HFFc6 (cell line): Measurements from ENCODE around the gene POLR3GL. TPM values are rescaled to one million over a fixed set of nuclear protein-coding genes. Genes with fewer than 3 reads are reported as not detected.

Experiments used
- DNase-seq: peaks from one replicate; pipeline ENCODE4 v3.0.0-alpha.2; 2018
- H3K27ac Mint-ChIP-seq: 2 replicates; pipeline ENCODE4 v1.8.0; 2020; ENCODE audit warnings: mild to moderate bottlenecking, mixed read lengths
- H3K27me3 Mint-ChIP-seq: 2 replicates; pipeline ENCODE4 v1.8.0; 2021; ENCODE audit warnings: mild to moderate bottlenecking, moderate library complexity, mixed read lengths; ENCODE audit not compliant: insufficient read depth
- H3K36me3 Mint-ChIP-seq: 2 replicates; pipeline ENCODE4 v1.8.0; 2021; ENCODE audit warnings: low read depth, mixed read lengths
- H3K4me1 Mint-ChIP-seq: 2 replicates; pipeline ENCODE4 v1.8.0; 2020; ENCODE audit warnings: low read depth, mixed read lengths
- H3K4me3 Mint-ChIP-seq: 2 replicates; pipeline ENCODE4 v1.8.0; 2020; ENCODE audit warnings: mild to moderate bottlenecking, moderate library complexity, mixed read lengths
- H3K9me3 Mint-ChIP-seq: 2 replicates; pipeline ENCODE4 v1.8.0; 2020; ENCODE audit warnings: mild to moderate bottlenecking, mixed read lengths
- total RNA-seq, 6 experiments: library from RNA; stranded (reverse); fragmentation: NEBNext Ultra II Directional; extraction: Animal tissue kit (Norgen Biotek cat#: 25700); gene quantifications; 2 replicates in 1 of 6; 3 replicates in 5 of 6; pipeline ENCODE4 v1.2.3, GENCODE V29; 2021
- TF ChIP-seq, protein P1 (sequence below): fragments of 200-600 bp; sonication (generic); IDR thresholded peaks from 2 replicates; pipeline ENCODE4 v1.5.0; 2021; ENCODE audit warnings: antibody characterized with exemption, mild to moderate bottlenecking

Gene POLR3GL
- total RNA-seq, 6 experiments from 2014 or later, result 23.5 to 29.3 (median 26.2) TPM

DNA sequence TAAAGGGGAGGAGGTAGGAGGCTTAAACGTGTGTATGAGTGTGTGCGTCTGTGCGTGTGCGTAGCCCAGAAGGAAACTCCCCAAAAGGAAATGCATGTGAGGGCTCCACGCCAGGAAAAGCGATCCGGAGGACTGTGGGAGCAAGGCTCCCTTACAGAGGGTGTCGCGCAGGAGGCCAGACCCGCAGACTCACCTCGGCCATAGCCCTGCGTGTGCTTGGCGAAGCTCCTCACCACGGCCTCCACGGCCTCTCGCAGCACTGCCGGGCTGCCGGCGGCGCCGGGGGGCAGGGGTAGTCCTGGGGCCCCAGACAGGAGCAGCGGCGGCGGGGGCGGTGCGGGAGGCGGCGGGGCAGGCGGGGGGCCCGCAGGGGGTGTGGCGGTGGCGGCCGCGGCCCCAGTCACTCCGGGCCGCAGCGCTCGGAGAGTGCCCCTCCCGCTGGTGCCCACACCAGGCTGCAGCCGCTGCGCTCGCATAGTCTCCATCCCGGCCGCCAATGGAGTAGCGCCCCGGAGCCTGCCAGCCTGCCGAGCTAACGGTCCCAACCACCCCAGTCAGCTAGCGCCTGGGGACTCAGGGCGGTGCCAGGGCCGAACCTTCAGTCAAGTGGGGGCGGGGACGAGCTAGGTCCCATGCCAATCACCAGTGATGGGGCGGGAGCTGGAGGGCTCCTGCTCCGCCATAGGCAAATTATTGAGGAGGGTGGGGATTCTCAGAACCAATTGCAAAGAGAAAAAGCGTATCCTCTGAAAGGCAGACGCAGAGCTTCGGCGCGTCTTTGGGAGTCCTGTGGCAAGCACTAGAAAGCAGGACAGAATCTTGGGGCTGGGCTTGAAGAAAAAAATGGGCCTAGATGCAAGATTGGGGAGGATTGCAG is 6.8 kb upstream of the POLR3GL start, which contains the start of gene LIX1L:
Gene LIX1L (minus strand): TSS at position 575 of the 877 bp plus-strand sequence. CDS start 90 bp downstream, at position 485.
- Mint-ChIP-seq H3K27ac (peak within 1 kb of the TSS; percentile 81), H3K36me3 (0 out of 2 replicates have a peak, but pooled peaks cover 7% of the 10 kb centered on the region), H3K9me3 (no peaks in the 10 kb centered on the region), H3K4me3 (peak within 1 kb of the TSS; percentile 90), H3K4me1 (peaks cover 71% of the 10 kb centered on the region), H3K27me3 (no peaks in the 10 kb centered on the region)
- DNase-seq, result peak; percentile 97
- TF ChIP-seq, protein P1, sequence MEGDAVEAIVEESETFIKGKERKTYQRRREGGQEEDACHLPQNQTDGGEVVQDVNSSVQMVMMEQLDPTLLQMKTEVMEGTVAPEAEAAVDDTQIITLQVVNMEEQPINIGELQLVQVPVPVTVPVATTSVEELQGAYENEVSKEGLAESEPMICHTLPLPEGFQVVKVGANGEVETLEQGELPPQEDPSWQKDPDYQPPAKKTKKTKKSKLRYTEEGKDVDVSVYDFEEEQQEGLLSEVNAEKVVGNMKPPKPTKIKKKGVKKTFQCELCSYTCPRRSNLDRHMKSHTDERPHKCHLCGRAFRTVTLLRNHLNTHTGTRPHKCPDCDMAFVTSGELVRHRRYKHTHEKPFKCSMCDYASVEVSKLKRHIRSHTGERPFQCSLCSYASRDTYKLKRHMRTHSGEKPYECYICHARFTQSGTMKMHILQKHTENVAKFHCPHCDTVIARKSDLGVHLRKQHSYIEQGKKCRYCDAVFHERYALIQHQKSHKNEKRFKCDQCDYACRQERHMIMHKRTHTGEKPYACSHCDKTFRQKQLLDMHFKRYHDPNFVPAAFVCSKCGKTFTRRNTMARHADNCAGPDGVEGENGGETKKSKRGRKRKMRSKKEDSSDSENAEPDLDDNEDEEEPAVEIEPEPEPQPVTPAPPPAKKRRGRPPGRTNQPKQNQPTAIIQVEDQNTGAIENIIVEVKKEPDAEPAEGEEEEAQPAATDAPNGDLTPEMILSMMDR, result no peak

DNA sequence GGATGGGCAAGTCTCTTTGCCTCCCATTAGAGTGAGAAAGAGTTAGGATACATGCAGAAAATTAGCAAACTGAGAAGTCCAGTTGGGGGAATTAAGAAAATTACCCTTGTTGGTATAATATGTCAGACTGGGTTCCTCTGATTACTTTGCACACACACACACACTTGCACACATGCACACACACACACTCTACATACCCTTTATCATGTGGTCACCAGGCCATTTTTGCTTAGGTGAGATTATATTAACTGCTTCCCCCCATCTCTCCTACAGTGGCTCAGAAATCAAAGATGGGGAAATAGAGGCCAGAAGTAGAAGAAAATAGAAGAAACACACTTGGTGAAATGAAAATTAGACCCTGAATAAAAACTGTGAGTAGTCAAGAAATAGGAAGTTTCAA is 5.8 kb upstream of the POLR3GL start:
- Mint-ChIP-seq H3K4me3 (peak overlapping the region; percentile 90), H3K27ac (peak overlapping the region; percentile 0; the same call in 1 of the 2 replicates), H3K4me1 (peaks cover 76% of the 10 kb centered on the region), H3K27me3 (peaks cover under 1% of the 10 kb centered on the region; the same call in 1 of the 2 replicates), H3K36me3 (no peaks in the 10 kb centered on the region), H3K9me3 (no peaks in the 10 kb centered on the region)
- DNase-seq, result no peak
- TF ChIP-seq, protein P1, result no peak

DNA sequence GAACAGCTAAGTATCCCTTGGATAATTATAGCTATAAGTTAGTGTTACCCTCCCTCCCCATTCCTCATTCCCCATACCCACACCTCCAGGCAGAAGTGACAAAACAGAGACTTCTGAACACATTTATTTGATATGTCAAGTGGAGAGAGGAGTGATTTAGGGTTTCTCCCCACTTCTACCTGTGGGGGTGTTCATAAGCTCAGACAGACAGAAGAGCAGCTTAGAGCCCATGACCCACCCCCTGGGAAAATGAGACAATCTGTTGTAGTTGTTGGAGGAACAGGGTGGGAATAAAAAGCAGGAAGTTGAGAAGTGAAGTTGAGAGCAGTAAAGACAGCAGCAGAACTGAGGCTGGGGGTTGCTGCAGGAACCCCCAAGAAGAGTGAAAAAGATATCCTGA is 5.2 kb upstream of the POLR3GL start:
- Mint-ChIP-seq H3K9me3 (no peaks in the 10 kb centered on the region), H3K4me1 (peaks cover 76% of the 10 kb centered on the region), H3K36me3 (no peaks in the 10 kb centered on the region), H3K27me3 (peaks cover 3% of the 10 kb centered on the region), H3K27ac (peak overlapping the region; percentile 14), H3K4me3 (peak overlapping the region; percentile 92; the same call in 1 of the 2 replicates)
- DNase-seq, result no peak
- TF ChIP-seq, protein P1, result no peak

DNA sequence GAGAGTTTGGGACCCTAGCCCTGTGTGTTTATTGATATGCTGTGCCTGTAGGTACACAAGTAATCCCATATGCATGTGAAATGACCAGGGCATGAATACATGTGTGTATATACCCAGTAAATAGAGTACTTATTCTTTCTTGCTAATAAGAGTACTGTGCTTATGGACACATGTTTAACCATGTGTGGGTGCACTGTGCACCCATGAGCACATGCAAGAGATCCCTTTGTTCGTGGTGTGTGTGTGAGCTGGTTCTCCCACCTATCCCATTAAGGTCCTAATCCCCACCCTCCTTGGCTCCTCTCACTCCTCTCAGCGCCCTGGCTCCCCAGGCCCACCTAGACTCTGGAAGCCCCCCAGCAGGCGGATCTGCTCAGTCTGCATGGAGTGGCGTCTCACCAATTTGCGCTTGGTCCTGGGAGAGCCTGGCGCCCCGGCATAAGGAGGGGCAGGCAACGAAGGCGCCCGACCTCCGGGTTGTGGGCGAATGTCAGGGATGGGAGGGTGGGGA is 4.5 kb upstream of the POLR3GL start:
- peak overlapping the region; percentile 14; the same call in 1 of the 2 replicates for H3K27ac Mint-ChIP-seq
- DNase-seq, result no peak
- no peaks in the 10 kb centered on the region for H3K36me3 Mint-ChIP-seq
- peaks cover 72% of the 10 kb centered on the region for H3K4me1 Mint-ChIP-seq
- H3K27me3 Mint-ChIP-seq, result peaks cover 3% of the 10 kb centered on the region
- TF ChIP-seq, protein P1, result no peak
- peak overlapping the region; percentile 92 for H3K4me3 Mint-ChIP-seq
- H3K9me3 Mint-ChIP-seq, result no peaks in the 10 kb centered on the region

DNA sequence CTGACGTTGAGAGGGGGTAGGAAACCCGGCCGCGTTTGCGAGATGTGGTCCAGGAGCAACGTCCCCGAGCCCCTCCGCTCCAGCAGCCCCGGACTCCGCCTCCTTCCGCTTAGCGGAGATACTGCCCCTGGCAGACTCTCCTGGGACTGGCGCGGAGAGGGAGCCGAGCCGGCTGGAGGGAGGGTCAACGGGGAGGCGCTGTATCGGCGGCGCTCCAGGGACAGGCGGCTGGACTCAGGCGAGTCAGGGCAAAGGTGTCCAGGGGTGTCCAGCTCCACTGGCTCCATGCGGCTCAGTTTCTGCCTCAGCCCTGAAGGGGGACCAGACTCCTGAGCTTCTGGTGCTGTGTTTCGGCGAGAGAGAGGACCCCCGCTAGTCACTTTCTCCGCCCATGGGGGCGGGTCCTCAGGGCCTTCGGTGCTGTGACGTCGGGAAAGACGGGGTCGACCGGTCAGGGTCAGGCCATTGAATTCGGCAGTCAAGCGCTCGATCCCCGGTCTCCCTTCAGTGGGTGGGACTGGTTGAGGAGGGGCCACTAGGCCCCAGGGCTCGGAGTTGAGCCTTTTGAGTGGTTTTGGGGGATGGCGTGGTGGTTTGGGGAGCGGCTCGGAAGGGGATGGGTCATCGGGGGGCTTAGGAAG is 3.9 kb upstream of the POLR3GL start:
- TF ChIP-seq, protein P1, result peak; percentile 35; the same call in 1 of the 2 replicates
- DNase-seq, result peak; percentile 36
- peaks cover 72% of the 10 kb centered on the region for H3K4me1 Mint-ChIP-seq
- H3K36me3 Mint-ChIP-seq, result no peaks in the 10 kb centered on the region
- no peaks in the 10 kb centered on the region for H3K9me3 Mint-ChIP-seq
- peaks cover 3% of the 10 kb centered on the region for H3K27me3 Mint-ChIP-seq
- peak overlapping the region; percentile 83 for H3K27ac Mint-ChIP-seq
- peak overlapping the region; percentile 92 for H3K4me3 Mint-ChIP-seq
